HL-60 (cell line): ENCODE results near the gene SDE2.

Source experiments
- CTCF ChIP-seq: IDR thresholded peaks from one replicate; pipeline ENCODE4 v1.5.1; 2011; ENCODE audit warnings: low read length, control low read depth, inconsistent platforms; ENCODE audit not compliant: insufficient read depth
- POLR2AphosphoS5 ChIP-seq: IDR thresholded peaks from 2 replicates; pipeline ENCODE4 v1.6.1; 2012; ENCODE audit warnings: low read depth
- REST ChIP-seq: IDR thresholded peaks from 2 replicates; pipeline ENCODE4 v1.6.1; 2012; ENCODE audit warnings: low read depth; ENCODE audit not compliant: insufficient replicate concordance

- TF ChIP-seq CTCF, result no peak
- TF ChIP-seq POLR2AphosphoS5, result no peak
- TF ChIP-seq REST, result no peak
Observed at GRCh38 chr1:226029568-226030225, 30.6 kb upstream of the SDE2 start.
